ENCODE results near the gene TFE3. TPM values are rescaled to one million over a fixed set of nuclear protein-coding genes. Genes with fewer than 3 reads are reported as not detected.

The TFE3 gene
- total RNA-seq, 4 donors from 2014 or later, result 68.4 to 160 (median 118) TPM

DNA sequence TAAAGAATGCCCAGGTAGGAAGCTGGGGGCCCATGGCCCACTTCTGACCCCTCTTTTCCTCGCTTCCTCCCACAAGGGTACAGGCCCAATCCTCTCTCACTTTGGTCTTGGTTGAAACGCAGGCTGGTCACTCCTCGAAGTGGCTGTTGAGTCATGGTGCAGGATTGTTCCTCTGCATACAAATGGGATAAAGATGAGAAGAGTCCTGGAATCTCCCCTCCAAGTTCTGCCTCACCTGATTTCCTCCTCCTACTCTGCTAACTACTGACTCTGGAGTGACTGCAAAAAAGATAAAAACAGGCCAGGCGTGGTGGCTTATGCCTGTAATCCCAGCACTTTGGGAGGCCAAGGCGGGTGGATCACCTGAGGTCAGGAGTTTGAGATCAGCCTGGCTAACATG lies 34.8 kb upstream of the TFE3 start:
- H3K36me3 ChIP-seq, result no peaks in the 10 kb centered on the region
- 94% methylated on average over 2 to 4 of the region's 5 CpGs for WGBS, 2 donors
- H3K27me3 ChIP-seq, result no peaks in the 10 kb centered on the region
- H3K27ac ChIP-seq, result no peak overlapping the region
- TF ChIP-seq, protein P1, sequence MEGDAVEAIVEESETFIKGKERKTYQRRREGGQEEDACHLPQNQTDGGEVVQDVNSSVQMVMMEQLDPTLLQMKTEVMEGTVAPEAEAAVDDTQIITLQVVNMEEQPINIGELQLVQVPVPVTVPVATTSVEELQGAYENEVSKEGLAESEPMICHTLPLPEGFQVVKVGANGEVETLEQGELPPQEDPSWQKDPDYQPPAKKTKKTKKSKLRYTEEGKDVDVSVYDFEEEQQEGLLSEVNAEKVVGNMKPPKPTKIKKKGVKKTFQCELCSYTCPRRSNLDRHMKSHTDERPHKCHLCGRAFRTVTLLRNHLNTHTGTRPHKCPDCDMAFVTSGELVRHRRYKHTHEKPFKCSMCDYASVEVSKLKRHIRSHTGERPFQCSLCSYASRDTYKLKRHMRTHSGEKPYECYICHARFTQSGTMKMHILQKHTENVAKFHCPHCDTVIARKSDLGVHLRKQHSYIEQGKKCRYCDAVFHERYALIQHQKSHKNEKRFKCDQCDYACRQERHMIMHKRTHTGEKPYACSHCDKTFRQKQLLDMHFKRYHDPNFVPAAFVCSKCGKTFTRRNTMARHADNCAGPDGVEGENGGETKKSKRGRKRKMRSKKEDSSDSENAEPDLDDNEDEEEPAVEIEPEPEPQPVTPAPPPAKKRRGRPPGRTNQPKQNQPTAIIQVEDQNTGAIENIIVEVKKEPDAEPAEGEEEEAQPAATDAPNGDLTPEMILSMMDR (IDR thresholded peaks at IDR 0.05), result no peak
- no peak for TF ChIP-seq POLR2A (IDR thresholded peaks at IDR 0.05)
- peaks cover 0 to 6% of the 10 kb centered on the region in 2 donors for H3K4me1 ChIP-seq
- intact Hi-C loops (cut with DNase I), result no loop called here
- H3K4me3 ChIP-seq (replicated peaks in 1 of 3), result no peak overlapping the region
- H3K9me3 ChIP-seq, result no peaks in the 10 kb centered on the region
- DNase-seq, result no peak

DNA sequence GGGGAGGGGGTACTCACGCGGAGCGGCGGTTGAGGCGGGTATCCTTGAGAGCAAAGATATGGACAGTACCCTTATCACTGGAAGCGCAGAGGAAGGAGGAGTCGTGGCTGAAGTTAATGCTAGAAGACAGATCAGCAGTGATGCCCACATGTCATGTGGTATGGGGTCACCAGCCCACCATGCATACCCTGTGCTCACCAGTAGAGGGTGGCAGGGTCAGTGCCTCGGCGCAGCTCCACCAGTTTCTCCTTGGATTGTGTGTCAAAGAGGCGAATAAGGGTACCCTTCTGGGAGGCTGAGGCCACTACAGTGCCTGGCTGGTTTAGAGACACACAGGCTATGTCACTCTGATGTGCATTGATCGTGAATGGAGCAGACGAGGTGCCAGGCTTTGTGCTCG lies 32.2 kb upstream of the TFE3 start:
- no peak overlapping the region for H3K4me3 ChIP-seq (replicated peaks in 1 of 3)
- intact Hi-C loops (cut with DNase I), result no loop called here
- WGBS, 2 donors, result 96 to 100% methylated on average over 6 to 7 of the region's 13 CpGs
- peaks cover 0 to 15% of the 10 kb centered on the region in 2 donors for H3K4me1 ChIP-seq
- TF ChIP-seq, protein P1 (IDR thresholded peaks at IDR 0.05), result no peak
- TF ChIP-seq POLR2A (IDR thresholded peaks at IDR 0.05), result no peak
- H3K27ac ChIP-seq, result no peak overlapping the region
- H3K27me3 ChIP-seq, result no peaks in the 10 kb centered on the region
- H3K36me3 ChIP-seq, result no peaks in the 10 kb centered on the region
- H3K9me3 ChIP-seq, result no peaks in the 10 kb centered on the region
- DNase-seq, result no peak

DNA sequence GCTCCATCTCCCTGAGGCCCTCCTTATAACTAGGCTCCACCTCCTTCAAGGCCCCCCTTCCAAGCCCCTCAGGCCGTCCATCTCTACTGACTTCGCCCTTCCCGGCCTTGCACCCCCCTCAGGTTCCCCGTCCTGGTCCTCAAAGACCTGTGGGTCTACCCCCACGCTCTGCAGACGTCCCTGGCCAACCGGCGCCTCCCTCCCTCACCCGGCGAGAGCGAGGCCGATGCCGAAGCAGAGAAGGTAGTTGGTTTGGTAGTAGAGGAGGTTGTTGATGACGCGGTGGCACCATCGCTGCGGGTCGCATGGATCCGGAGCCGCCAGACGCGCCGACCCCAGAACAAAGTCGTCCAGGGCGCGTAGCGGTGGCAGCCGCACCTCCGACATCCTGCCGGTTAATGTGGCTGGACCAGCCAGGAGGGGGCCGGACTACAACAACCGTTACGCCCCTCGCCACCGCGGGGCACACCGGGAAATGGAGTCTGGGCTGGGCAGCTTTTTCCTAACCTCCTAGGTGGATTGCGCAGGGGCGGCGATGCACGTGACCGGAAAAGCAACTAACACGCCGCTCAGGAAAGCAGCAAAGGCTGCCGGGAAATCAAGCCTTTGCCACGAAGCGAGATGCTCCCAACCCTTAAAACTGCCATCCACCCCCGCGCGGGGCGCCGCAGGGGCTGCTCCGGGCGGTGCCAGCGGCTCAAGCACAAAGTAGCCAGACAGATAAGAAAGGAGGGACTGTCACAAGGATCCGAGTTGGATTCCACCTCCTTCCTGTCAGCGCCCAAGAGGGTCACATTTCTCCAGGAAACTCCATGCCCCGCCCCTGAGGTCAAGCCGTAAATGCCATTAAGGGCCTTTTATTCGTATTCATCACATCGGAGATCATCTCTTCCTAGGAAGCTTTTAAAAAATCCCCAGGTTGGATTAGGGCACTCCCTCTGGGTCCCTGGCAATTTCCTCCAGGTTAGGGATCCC lies 30.7 kb upstream of the TFE3 start, which contains the start of gene PRAF2:
TSS of gene PRAF2 (minus strand) at position 402 of the 975 bp plus-strand sequence. CDS start at position 387, 15 bp downstream.
- DNase-seq, result peak; percentile 93
- no peaks in the 10 kb centered on the region for H3K9me3 ChIP-seq
- H3K36me3 ChIP-seq, result no peaks in the 10 kb centered on the region
- 1 to 15% methylated on average over 7 to 8 of the region's 61 CpGs for WGBS, 2 donors
- peak in 1 of 2 donors; percentile 60 for TF ChIP-seq POLR2A (IDR thresholded peaks at IDR 0.05)
- TF ChIP-seq, protein P1 (IDR thresholded peaks at IDR 0.05), result no peak
- peak within 1 kb of the TSS; percentile 58 to 70 (median 59) for H3K27ac ChIP-seq
- no peaks in the 10 kb centered on the region for H3K27me3 ChIP-seq
- peak within 1 kb of the TSS in 1 of 3 donors; percentile 28 for H3K4me3 ChIP-seq (replicated peaks in 1 of 3)
- intact Hi-C loops (cut with DNase I), result no loop called here
- H3K4me1 ChIP-seq, result peaks cover 0 to 15% of the 10 kb centered on the region in 2 donors

DNA sequence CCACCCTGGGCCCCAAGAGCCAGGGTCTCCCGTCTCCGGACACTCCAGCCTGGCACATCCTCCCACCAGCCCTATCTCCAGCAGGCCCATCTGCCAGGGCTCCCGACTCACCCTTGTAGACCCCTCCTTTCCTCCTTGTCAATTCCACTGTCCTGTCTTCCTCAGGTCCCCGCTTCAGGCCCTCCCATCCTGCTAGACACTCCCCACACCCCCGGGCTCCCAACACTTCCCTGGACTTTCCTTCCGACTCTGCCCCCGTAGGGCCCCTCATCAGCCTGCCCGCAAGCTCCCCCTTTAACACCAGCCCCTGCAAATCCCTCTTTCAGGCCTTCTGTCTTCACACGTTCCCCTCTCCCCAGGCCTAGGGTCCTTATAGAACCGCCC lies 29.5 kb upstream of the TFE3 start:
- Histone ChIP-seq H3K27ac (peak overlapping the region in 1 of 3 donors; percentile 56), H3K36me3 (no peaks in the 10 kb centered on the region), H3K4me1 (peaks cover 0 to 15% of the 10 kb centered on the region in 2 donors), H3K27me3 (no peaks in the 10 kb centered on the region), H3K9me3 (no peaks in the 10 kb centered on the region), H3K4me3 (replicated peaks in 1 of 3) (peak overlapping the region in 1 of 3 donors; percentile 1)
- TF ChIP-seq POLR2A (IDR thresholded peaks at IDR 0.05), result no peak
- TF ChIP-seq, protein P1 (IDR thresholded peaks at IDR 0.05), result no peak
- intact Hi-C loops (cut with DNase I), result no loop called here
- 20 to 31% methylated on average over 8 of the region's 10 CpGs for WGBS, 2 donors
- DNase-seq, result no peak

All from thyroid gland (tissue), 4 donors.